HG03432 (cell line): ENCODE measurements around the gene AMOTL2.

Experiments used
- ATAC-seq: cut with Tn5 transposase; IDR thresholded peaks from one replicate; pipeline ENCODE4 v1.9.1; 2021; ENCODE audit warnings: mild to moderate bottlenecking, moderate library complexity; ENCODE audit not compliant: unreplicated experiment

The AMOTL2 gene

DNA sequence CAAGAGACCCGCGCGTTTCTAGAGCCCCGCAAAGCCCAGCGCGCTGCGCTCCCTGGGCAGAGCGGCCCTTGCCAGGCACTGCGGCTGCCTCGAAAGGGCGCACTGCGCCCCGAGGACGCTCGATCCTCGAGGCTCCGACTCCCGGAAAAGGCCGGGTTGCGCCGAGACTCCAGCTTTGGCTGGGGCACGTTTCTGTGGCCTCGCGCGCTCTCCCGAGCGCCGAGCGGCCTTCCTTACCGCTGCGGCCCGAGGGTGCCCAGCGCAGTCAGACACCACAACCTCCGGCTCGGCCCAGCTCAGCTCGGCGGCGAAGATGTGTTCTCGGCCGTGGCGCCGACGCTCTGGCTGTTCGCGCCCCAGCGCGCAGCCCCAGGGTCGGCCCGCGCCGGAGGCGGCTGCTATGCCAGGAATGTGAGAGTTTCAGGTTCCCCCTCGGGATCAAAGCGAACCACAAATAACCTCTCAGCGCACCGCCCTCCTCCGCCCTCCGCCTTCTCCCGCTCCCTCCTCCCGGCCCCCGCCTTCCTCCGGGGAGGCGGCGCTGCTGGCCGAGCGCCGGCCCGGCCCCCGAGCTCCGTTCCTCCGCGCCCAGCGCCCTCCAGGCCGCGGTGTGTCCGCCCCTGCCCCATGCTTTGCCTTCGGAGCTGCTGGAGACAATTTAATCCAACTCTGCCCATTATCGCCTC is at the start of gene AMOTL2:
Gene AMOTL2, minus strand, starts transcription at position 343 of the 686 bp plus-strand sequence. CDS start 3,014 bp downstream, outside the sequence.
- ATAC-seq = peak; percentile 53

GRCh38 chr3:134423153-134423552 is 48.9 kb upstream of the AMOTL2 start:
- ATAC-seq = no peak

GRCh38 chr3:134419960-134420321 is 45.7 kb upstream of the AMOTL2 start:
- no peak for ATAC-seq

GRCh38 chr3:134419214-134419959 is 45.1 kb upstream of the AMOTL2 start:
- ATAC-seq = no peak

GRCh38 chr3:134409041-134409440 is 34.8 kb upstream of the AMOTL2 start:
- no peak for ATAC-seq

DNA sequence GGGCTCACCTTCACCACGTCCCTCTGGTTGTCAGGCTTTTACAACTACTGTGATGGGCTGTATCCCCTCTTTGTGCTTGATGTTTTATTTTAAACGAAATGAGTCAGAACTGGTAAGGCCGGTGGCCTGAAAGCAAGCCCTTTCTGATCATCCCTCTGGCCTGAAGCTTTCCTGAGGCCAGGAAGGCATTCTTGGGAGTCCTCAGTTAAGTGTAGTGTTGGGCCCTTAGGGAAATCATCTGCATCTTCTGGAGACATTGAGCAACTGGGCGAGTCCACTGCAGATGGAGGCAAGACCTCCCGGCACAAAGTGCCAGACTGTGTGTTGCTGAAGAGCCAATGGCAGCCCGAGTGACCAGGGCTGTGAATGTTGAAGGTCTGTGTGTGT is 33.0 kb upstream of the AMOTL2 start:
- ATAC-seq = no peak

DNA sequence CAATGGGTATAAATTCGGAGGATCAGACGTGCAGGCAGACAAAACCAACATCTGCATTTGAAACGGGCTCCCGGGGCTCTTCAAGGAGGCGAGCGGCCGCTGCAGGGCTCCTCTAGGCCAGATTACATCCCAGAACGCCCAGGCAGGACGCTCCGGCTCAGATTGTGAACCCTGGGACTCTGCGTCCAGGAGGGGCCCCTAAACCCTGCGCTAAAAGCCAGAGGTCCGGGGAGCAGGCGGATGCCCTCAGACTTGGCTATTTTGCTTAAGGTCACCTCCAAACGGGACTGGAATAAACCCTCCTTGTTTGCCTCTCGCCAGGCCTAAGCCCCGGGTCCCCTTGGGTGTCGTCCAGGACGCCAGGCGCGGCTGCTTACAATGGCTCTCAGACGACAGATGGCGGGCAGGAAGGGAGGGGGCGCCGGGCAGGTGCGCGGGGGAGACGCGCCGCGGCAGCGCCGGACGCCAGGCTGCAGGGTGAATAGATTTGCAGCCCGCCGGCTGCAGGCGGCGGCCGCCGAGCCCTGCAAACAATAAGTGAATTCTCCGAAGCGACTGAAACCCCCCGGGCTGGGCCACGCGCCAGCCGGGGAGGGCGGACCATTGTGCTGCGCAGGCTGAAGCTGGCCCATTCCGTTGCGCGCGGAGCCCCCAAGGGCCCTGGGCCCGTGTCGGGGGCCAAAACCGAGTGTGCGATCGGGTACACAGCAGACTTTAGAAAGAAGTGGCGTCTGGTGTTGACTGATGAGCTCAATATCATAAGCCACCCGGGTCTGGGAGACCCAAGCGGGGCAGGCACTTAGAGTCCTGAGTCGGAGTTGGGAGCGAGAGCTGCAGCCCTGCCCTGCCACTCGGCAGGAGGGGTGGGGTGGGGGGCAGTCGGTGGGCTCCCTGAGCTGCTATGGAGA is 32.3 kb upstream of the AMOTL2 start:
- no peak for ATAC-seq

GRCh38 chr3:134404366-134404885 is 30.2 kb upstream of the AMOTL2 start:
- ATAC-seq = no peak

GRCh38 chr3:134397755-134398154 is 23.5 kb upstream of the AMOTL2 start:
- ATAC-seq = no peak

- no peak for ATAC-seq
These were observed 20.9 kb upstream of the AMOTL2 start for GRCh38 chr3:134395103-134395502.

DNA sequence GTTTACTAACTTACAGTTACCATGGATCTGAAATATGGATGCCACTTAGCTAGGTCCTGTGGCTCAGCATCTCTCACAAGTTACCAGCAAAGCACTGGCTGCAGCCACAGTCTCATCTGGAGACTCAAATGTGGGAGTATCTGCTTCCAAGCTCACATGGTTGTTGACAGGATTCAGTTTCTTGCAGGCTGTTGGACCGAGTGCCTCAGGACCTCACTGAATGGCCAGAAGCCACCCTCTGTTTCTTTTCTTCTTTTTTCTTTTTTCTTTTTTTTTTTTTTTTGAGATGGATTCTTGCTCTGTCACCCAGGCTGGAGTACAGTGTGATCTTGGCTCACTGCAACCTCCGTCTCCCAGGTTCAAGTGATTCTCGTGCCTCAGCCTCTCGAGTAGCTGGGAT is 20.1 kb upstream of the AMOTL2 start:
- ATAC-seq = no peak

DNA sequence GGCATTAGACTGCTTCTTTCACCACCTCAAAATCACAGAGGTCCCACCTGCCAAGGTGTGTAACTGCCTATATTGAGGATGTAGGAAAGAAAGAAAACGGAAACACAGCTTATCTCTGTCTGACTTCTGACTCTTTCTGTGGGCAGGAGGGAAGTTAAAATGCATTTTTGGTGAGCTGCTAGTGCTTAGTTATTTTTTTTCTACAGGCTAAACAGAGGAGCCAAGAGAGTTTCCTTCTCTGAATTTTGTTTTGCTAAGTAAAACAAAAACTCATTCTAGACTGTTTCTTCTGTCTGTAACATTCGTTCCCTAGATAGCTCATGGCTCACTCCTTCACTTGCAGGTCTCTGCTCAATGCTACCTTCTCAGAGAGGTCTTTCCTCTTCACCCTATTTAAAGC is 18.8 kb upstream of the AMOTL2 start:
- ATAC-seq = no peak

- no peak for ATAC-seq
These were observed 18.2 kb upstream of the AMOTL2 start for GRCh38 chr3:134392336-134392983.

DNA sequence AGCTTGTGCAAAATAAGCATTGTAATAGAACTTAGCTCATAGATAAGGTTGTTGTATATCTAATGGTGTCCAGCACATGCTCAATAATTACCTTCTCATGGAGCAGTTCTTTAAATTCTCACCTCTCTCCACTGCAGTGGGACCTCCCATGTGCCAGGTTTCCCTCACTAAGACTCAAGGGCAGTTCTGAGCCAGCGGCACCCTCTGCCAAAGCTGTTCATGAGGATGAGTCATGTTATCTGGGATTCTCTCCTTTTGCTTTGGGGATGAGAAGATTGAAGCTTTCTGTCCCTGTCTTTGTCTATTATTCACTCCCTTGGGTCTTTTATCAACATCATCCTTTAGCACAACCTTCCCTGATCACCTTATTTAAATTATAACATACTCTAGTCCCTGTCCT is 15.6 kb upstream of the AMOTL2 start:
- ATAC-seq = no peak

- no peak for ATAC-seq
These were observed 14.7 kb upstream of the AMOTL2 start for GRCh38 chr3:134388788-134389485.

GRCh38 chr3:134388292-134388691 is 14.0 kb upstream of the AMOTL2 start:
- ATAC-seq = no peak

DNA sequence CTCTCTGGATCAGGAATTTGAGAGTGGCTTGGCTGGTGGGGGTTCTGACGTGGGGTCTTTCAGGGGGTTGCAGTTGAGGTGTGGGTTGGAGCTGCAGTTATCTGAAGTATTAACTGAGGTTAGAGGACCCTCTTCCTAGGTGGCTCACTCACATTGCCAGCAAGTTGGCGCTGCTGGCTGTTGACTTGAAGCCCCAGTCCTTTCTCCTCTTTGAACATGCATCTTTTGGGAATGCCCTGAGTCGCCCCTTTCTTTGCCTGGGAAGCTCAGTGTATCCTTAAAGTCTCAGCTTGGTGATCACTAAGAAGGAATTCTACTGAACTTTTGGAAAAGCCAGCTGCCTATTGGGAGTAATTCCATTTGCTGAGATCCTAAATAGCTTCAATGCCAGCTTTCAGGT is 13.0 kb upstream of the AMOTL2 start:
- no peak for ATAC-seq

DNA sequence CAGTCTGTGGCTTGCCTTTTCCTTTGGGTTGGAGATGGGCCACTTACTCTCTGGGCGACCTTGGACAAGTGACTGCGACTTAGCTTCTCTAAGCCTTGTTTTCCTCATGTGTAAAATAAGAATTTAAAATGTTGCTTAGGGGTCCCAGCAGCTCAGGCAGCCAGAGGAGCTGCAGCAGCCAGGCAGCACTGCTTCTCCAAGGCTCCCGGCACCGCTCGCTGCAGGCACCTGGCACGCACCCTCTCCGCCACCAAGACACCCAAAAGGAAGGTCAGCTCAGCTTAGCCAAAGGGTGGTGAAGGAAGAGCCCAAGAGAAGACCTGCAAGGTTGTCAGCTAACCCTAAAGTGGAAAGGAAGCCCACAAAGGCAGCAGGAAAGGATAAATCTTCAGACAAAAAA is 10.7 kb upstream of the AMOTL2 start:
- no peak for ATAC-seq

DNA sequence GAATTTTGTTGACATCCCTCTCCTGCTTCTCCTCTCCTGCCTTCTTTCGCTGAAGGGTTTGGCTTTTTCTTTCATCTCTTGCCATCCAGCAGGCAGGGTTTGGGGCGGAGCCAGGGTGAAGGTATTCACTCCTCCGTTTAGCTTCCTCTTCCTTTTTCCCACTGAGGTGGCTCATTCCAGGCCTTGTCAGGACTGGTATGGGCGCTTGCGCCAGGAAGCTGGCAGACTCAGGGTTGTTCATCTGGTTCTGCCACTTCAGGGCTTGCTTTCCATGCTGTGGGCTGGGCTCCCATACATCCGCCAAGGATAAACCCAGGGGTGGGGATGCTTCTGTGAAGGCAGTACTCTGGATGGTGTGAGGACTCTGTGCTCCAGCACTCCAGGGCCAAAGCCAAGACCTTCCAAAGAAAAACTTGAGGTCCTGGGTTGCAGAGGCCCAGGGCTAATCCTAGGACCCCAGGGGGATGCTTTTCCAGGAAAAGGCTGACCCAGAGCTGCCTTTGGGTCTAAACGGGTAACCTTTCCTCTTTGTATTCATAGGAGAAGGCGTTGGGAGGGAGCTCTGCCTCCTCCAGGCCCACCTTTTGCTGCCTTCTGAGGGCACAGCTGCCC is 7.7 kb upstream of the AMOTL2 start:
- ATAC-seq = no peak

DNA sequence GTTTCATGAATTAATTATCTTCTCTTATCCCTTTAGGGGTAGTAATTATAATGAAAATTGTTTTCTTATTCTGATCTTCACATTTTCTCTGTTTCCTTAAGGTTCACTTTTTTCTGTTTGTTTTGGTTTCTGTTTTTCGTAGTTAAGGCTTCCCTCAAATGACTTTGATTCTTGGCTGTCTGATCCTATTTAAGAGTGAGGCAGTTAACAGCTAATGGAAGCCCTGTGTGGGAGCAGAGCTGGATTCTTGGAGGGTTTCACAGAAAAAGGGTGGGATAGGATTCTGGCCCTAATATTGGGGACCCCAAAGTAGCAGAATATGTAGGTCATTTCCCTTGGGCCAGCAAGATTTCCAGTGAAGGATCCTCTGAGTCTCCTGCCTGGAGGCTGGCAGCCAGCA is 6.8 kb upstream of the AMOTL2 start:
- no peak for ATAC-seq
